Measurements from ENCODE around the gene SOCS4.
"Not testable (repeated sequence)": the region's sequence is repeated elsewhere in the genome, so short reads cannot be mapped to it uniquely, and the experiment has no call there.

SOCS4 gene

GRCh38 chr14:55052269-55052930, 25.4 kb downstream of the SOCS4 start:
- DNase-seq, result no peak

DNA sequence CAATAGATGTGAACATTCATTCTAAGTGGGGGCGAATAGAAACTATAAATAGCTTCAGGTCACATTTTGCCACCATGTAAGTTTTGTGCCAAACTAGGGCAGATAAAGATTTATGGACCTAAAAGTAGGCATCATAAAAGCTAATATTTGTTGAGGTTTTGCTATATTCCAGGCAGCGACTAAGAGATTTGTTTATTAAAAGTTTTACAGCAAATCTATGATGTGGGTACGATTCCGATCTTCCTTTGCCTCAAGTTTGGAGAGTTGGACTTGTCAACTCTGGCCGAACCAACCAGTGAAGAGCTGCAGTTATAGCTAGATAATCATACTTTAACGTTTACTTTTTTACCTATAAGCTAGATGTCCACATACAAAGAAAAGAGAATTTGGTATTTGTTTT, 26.0 kb downstream of the SOCS4 start:
- DNase-seq, result no peak

GRCh38 chr14:55053500-55053899, 26.5 kb downstream of the SOCS4 start:
- DNase-seq, result no peak

- no peak for DNase-seq
Measured at GRCh38 chr14:55054098-55054497, 27.1 kb downstream of the SOCS4 start.

GRCh38 chr14:55057919-55058318, 30.9 kb downstream of the SOCS4 start:
- no peak for DNase-seq

DNA sequence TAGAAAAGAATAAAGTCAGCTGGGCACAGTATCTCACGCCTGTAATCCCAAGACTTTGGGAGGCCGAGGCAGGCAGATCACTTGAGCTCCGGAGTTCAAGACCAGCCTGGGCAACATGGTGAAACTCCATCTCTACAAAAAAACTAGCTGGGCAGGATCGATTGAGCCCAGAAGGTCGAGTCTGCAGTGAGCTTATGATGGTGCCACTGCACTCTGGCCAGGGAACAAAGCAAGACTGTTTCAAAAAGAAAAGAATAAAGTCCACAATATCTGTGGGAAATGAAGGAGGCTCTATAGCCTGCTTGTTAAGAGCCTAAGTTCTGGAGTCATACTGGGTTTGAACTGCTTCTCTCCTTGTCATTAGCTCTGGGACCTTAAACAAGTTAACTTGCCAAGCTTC, 32.3 kb downstream of the SOCS4 start:
- no peak for DNase-seq

DNA sequence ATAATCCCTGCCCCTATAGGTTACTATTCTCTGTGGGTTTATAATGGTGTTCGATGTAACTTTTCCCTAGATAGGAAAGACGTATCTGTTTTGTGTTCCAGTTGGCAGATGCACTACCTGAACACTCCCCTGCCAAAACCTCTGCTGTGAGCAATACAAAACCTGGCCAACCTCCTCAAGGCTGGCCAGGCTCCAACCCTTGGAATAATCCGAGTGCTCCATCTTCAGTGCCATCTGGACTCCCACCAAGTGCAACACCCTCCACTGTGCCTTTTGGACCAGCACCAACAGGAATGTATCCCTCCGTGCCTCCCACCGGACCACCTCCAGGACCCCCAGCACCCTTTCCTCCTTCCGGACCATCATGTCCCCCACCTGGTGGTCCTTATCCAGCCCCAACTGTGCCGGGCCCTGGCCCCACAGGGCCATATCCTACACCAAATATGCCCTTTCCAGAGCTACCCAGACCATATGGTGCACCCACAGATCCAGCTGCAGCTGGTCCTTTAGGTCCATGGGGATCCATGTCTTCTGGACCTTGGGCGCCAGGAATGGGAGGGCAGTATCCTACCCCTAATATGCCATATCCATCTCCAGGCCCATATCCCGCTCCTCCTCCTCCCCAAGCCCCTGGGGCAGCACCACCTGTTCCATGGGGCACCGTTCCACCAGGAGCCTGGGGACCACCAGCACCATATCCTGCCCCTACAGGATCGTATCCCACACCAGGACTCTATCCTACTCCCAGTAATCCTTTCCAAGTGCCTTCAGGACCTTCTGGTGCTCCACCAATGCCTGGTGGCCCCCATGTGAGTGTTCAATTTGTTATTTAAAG, 35.7 kb downstream of the SOCS4 start:
- DNase-seq, result no peak

GRCh38 chr14:55064896-55065295, 37.9 kb downstream of the SOCS4 start:
- DNase-seq, result not testable (repeated sequence)

DNA sequence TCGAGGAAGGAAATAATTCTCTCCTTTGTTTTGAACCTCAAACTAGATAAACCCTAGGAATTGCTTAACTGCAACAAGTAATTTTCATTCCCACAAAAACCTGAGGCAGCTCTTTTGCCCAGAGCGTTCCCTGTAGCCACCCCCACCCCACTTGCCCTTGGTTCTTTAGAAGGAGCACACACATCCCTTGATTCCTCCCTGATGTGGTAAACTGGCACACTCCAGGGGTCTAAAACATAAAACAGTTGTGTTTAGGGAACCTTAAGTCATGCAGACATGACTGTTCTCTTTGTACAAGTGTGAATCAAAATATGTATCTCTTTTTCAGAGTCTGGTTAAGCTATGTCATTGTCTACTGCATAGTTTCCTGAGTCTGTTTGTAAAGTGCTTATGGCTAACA, 38.4 kb downstream of the SOCS4 start:
- DNase-seq, result no peak

GRCh38 chr14:55066223-55066622, 39.2 kb downstream of the SOCS4 start:
- no peak for DNase-seq

DNA sequence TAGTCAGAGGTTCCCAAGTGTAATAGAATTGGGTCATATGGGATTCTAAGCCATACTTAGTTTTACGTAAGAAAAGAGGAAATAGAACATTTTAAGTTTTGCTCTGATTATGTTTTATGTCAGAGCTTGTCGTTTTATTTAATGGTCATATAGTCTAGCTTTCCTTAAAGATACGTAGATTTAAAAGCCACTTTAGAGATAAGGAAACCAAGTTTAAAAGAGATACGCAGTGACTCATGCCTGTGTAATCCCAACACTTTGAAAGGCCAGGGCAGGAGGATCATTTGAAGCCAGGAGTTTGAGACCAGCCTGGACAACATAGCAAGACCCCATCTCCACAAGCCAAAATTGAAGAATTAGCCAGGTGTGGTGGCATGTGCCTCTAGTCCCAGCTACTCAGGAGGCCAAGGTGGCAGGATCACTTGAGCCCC, 44.0 kb downstream of the SOCS4 start:
- no peak for DNase-seq

DNA sequence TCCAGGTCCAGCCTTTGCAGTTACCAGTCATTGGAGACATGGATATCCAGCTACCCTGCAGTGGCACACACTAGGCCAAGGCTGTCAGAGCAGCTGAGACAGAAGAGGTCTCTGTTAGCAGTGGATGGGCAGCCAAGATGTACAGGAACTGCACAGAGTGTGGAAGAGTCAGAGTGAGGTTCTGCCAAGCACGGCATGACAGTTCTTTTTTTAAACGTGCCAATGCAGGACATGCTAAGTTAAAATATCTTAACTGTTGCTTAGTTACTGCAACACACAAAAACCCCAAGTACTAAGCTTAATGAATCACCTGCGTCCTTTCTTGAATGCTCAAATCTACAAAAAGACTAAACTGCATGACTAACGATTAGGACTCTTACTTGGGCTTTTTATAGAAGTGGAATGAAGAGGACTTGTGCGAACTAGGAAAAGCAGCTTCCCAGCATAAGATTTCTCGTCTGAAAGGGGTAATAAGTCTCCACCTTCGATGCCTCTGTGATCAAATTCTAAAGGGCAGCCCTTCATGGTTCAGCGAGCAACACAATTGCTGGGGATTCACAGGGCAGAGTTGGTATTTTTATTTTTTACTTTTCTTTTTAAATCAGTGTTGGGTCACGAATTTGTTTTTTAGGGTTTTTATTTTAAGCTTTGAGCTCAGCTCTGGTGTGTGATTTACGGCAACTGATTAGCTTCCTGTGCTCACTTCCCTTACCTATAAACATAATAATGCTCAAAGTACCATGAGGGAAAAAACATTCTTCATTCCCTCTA, 45.0 kb downstream of the SOCS4 start:
- DNase-seq, result no peak

- no peak for DNase-seq
Measured at GRCh38 chr14:55073856-55074255, 46.8 kb downstream of the SOCS4 start.

DNA sequence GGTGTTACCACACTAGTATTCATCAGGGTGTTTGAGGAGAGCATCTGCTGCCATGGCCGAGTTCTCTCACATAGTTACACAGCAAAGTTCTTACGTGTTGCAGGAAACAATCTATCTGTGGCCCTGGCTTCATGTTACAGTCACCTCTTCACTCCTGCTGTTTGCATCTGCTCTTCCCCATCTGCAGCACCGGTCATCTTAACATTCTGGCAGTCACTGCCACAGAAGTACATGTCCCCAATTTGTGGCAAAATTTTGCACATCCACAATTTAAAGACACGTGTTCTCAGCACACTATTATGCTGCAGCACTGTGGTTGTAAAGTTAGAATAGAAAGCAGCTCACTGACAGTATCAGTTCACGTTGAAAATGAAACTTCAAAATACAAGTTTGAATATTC, 47.6 kb downstream of the SOCS4 start:
- no peak for DNase-seq

GRCh38 chr14:55075628-55076175, 48.7 kb downstream of the SOCS4 start:
- no peak for DNase-seq

DNA sequence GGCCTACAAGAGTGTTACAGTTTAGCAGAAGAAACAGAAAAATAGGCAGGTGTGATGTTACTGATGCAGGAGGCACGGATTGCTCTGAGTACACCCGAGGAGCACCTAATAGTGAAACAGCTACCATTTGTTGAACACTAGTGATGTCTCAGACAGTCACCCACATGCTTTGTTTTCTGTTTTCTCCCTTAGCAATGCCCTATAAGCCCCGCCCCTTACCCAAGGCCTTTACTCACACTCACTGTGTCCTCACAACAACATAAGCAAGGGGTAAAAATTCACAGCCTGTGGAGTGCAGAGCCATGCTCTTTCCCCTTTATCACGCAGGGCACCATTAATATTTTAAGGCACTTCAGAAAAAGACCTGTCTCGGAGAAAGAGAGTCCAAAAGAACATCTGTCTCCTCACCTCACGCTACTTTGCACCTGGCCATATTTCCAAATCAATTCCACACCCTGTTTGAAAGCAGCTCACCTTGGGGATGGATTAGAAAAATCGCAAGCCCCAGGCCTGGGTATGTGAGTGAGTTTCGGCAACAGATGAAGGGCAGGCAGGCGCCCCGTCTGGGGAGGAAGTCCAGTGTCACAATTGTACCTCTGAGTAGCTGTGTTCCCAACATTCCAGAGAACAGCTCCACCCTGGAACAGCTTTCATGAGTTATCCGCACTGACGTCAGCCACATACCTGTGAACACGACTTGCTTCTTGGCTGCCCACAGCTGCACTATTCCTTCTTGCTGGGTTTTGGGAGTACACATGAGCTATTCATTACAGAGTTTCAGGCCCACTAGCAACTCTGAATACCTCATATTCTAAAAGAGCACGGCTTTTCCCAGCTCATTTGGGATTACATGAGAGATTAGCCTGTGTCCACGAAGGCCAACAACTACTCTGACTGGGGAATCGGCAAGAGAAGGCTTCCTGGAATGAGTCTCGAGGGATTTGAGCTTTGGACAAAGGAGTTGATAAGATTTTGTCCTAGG, 50.4 kb downstream of the SOCS4 start:
- DNase-seq, result no peak

DNA sequence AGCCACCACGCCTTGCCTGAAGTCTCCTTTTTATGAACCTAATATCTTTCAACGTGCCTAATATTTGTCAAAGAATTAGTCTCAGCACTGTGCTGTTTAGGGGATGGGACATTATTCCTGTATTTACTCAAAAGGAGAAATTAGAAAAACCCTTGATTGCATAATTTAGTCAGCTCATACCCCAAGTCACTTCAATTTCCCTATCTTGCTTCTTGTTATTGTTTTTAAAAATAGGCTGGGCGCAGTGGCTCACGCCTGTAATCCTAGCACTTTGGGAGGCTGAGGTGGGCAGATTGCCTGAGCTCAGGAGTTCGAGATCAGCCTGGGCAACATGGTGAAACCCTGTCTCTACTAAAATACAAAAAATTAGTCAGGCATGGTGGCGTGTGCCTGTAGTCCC, 52.9 kb downstream of the SOCS4 start:
- DNase-seq, result not testable (repeated sequence)

DNA sequence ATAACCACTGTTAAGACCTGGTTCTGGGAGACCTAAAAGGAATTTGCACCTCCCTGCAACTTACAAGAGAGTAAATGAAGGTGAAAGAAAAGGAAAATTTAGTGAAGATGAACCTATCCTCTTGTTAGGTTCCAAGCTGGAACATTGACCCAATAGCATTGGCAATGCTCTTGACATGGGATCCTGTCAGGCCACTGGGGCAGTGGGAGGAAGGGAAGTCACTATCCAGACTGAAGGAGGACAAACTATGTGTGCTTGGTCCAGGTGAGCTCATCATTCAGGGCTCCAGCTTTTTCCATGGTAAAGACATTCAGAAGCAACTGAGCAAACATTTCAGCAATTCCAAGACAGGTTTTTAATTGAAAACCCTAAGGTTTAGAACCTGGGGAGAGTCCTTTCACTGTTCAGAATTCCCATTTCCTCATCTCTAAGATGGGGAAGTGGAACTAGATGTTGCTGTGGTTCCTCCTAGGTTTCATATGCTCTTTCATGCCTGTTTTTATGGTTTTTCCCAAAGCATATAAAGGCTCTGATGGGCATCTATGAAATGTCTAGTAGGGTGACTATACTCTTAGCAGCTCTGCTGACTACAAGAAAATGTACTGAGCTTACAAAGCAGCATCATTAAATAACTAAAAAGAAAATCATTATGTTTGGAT, 57.5 kb downstream of the SOCS4 start:
- DNase-seq, result no peak

DNA sequence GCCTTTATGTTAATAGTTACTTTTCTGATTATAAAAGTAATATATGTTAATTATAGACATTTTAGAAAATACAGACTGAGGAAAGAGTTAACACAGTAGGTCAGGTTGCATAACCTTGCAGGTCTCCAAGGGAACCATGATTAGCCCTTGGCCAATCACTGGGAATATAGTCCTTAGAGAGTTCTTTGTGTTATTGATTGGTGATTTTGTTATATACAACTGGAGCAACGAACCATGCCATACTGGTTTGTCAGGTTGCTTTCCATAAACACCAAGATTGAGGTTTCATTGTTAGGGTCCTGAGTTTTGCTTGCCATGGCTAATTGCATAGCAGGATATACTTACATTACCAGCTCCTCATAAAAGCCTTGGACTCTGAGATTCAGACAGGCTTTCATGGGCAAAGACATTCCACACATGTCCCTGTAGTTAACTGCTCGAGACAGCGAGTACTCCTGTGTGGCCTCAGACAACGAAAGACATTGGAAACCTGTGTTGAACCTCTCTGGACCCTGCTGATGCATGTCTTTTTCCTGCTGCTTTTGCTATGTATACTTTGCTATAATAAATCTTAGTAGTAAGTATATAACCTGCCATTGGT, 58.1 kb downstream of the SOCS4 start:
- no peak for DNase-seq

GRCh38 chr14:55086938-55087337, 59.9 kb downstream of the SOCS4 start:
- DNase-seq, result no peak

DNA sequence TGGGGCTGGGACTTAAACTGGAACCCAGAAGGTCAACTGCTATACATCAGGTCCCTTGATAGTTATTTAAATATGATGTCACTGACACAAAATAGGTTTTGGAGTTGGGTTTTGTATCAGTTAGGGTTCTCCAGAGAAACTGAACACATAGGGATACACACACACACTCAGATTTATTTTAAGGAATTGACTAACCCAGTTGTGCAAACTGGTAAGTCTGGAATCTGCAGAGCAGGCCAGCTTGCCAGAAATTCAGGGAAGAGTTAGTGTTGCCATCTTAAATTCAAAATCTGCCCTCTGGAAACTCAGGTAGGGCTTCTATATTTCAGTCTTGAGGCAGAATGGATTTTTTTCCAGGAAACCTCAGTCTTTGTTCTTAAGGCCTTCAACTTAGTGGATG, 61.3 kb downstream of the SOCS4 start:
- DNase-seq, result no peak

Data from NCI-H1048 (cell line).